PC-3 (cell line): ENCODE data around the gene ABLIM2. TPM values are rescaled to one million over a fixed set of nuclear protein-coding genes. Genes with fewer than 3 reads are reported as not detected.
"Not testable (repeated sequence)": the region's sequence is repeated elsewhere in the genome, so short reads cannot be mapped to it uniquely, and the experiment has no call there.

Experiments used
- ATAC-seq: fragments of 200-7000 bp; cut with Tn5 transposase; 2 replicates; pipeline ENCODE4 v1.9.1; 2020; ENCODE audit warnings: mild to moderate bottlenecking, moderate library complexity
- BruUV-seq: library from RNA; stranded (reverse); fragments of 400-500 nt; replicated peaks from 2 replicates; lab custom pipeline; 2021; lab: Mats Ljungman, UMichigan
- CTCF ChIA-PET: fragments of 300-600 bp; sonication (Branson Sonifier 250); formaldehyde crosslinking; loops from one replicate; lab custom pipeline; 2022; ENCODE audit warnings: antibody characterized with exemption; lab: Charles Lee
- POLR2A ChIA-PET: fragments of 300-600 bp; sonication (Branson Sonifier 250); formaldehyde crosslinking; loops from one replicate; lab custom pipeline; 2022; ENCODE audit warnings: antibody characterized with exemption; ENCODE audit not compliant: unreplicated experiment; lab: Charles Lee
- DNase-seq: peaks from one replicate; pipeline ENCODE4 v3.0.0-alpha.2; 2015
- H2AFZ ChIP-seq: fragments of 300-600 bp; sonication (generic); 2 replicates; pipeline ENCODE4 v1.6.0; 2016; ENCODE audit warnings: antibody characterized with exemption, low read length
- H3F3A ChIP-seq: fragments of 300-600 bp; sonication (generic); one replicate; pipeline ENCODE4 v1.6.0; 2017; ENCODE audit warnings: antibody characterized with exemption, low read length, control low read depth, mild to moderate bottlenecking; ENCODE audit not compliant: unreplicated experiment
- H3K27ac ChIP-seq: fragments of 300-600 bp; sonication (generic); 2 replicates; pipeline ENCODE4 v1.5.1; 2016; ENCODE audit warnings: mild to moderate bottlenecking, low read length
- H3K27me3 ChIP-seq: fragments of 300-600 bp; sonication (generic); 2 replicates; pipeline ENCODE4 v1.6.1; 2016; ENCODE audit warnings: low read length, mixed read lengths
- H3K36me3 ChIP-seq: fragments of 300-600 bp; sonication (generic); 2 replicates; pipeline ENCODE4 v1.6.1; 2016; ENCODE audit warnings: low read depth, mixed run types, low read length, mixed read lengths
- H3K4me1 ChIP-seq: fragments of 300-600 bp; sonication (generic); 2 replicates; pipeline ENCODE4 v1.5.1; 2016; ENCODE audit warnings: low read length; ENCODE audit not compliant: insufficient read depth
- H3K4me2 ChIP-seq: fragments of 300-600 bp; sonication (generic); 2 replicates; pipeline ENCODE4 v1.6.0; 2016; ENCODE audit warnings: low read length
- H3K4me3 ChIP-seq: fragments of 300-600 bp; sonication (generic); 2 replicates; pipeline ENCODE4 v1.5.1; 2016; ENCODE audit warnings: mild to moderate bottlenecking, low read length, mixed read lengths
- H3K79me2 ChIP-seq: fragments of 300-600 bp; sonication (generic); 2 replicates; pipeline ENCODE4 v1.6.1; 2017; ENCODE audit warnings: low read length, mixed read lengths
- H3K9ac ChIP-seq: fragments of 300-600 bp; sonication (generic); 2 replicates; pipeline ENCODE4 v1.6.0; 2016; ENCODE audit warnings: mild to moderate bottlenecking, low read length
- H3K9me2 ChIP-seq: fragments of 300-600 bp; sonication (generic); replicated peaks from 2 replicates; pipeline ENCODE4 v1.6.1; 2016; ENCODE audit warnings: mixed run types, low read length, mixed read lengths
- H3K9me3 ChIP-seq: fragments of 300-600 bp; sonication (generic); 2 replicates; pipeline ENCODE4 v1.6.1; 2016; ENCODE audit warnings: low read length, mixed read lengths
- H4K20me1 ChIP-seq: fragments of 300-600 bp; sonication (generic); 2 replicates; pipeline ENCODE4 v1.6.1; 2016; ENCODE audit warnings: low read length, mixed read lengths
- EZH2 ChIP-seq: fragments of 300-600 bp; sonication (generic); IDR thresholded peaks from one replicate; pipeline ENCODE4 v1.6.1; 2017; ENCODE audit warnings: antibody characterized with exemption, mild to moderate bottlenecking, low read length; ENCODE audit not compliant: unreplicated experiment
- EZH2phosphoT487 ChIP-seq: fragments of 300-600 bp; sonication (generic); IDR thresholded peaks from 2 replicates; pipeline ENCODE4 v1.6.1; 2018; ENCODE audit warnings: mild to moderate bottlenecking, antibody characterized with exemption, low read length, borderline replicate concordance
- intact Hi-C: fragments of 100-400 bp; cut with micrococcal nuclease; formaldehyde crosslinking; loops from 2 replicates; pipeline ENCODE4 v1.9.0; 2023
- total RNA-seq: library from RNA; depleted of rRNA; stranded (reverse); fragments of >200 nt; gene quantifications from 2 replicates; pipeline ENCODE4 v1.2.3, GENCODE V29; 2014
- TF ChIP-seq, protein P1 (sequence below): fragments of 300-600 bp; sonication (generic); conservative IDR thresholded peaks from 2 replicates; pipeline ENCODE4 v1.5.1; 2017; ENCODE audit warnings: antibody characterized with exemption, low read depth, mild to moderate bottlenecking, low read length

Gene ABLIM2
- total RNA-seq, 1 experiment from 2014 or later = 3.2 TPM

- Histone ChIP-seq H3K9me3 (no peaks in the 10 kb centered on the region), H3K27me3 (no peaks in the 10 kb centered on the region), H3K9ac (no peak overlapping the region), H3F3A (no peaks in the 10 kb centered on the region), H3K9me2 (no peaks in the 10 kb centered on the region), H3K27ac (no peak overlapping the region), H3K79me2 (peaks cover 100% of the 10 kb centered on the region), H4K20me1 (peaks cover 11% of the 10 kb centered on the region; the same call in 1 of the 2 replicates), H3K4me2 (no peak overlapping the region), H2AFZ (no peak overlapping the region), H3K4me1 (peaks cover 14% of the 10 kb centered on the region), H3K4me3 (no peak overlapping the region), H3K36me3 (no peaks in the 10 kb centered on the region; the same call in 1 of the 2 replicates)
- intact Hi-C loops = loop anchor here (5.0 kb wide), 1 partner anchor 35 kb away; no protein-coding TSS in a partner anchor
- no peak for ATAC-seq
- POLR2A ChIA-PET = no interaction called here
- CTCF ChIA-PET = no interaction called here
- TF ChIP-seq, protein P1, sequence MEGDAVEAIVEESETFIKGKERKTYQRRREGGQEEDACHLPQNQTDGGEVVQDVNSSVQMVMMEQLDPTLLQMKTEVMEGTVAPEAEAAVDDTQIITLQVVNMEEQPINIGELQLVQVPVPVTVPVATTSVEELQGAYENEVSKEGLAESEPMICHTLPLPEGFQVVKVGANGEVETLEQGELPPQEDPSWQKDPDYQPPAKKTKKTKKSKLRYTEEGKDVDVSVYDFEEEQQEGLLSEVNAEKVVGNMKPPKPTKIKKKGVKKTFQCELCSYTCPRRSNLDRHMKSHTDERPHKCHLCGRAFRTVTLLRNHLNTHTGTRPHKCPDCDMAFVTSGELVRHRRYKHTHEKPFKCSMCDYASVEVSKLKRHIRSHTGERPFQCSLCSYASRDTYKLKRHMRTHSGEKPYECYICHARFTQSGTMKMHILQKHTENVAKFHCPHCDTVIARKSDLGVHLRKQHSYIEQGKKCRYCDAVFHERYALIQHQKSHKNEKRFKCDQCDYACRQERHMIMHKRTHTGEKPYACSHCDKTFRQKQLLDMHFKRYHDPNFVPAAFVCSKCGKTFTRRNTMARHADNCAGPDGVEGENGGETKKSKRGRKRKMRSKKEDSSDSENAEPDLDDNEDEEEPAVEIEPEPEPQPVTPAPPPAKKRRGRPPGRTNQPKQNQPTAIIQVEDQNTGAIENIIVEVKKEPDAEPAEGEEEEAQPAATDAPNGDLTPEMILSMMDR = no peak
- no TSS peak for BruUV-seq
- no peak for DNase-seq
These were observed 236.1 kb downstream of the ABLIM2 start for GRCh38 chr4:7922466-7922865.

GRCh38 chr4:7918981-7919380, 239.6 kb downstream of the ABLIM2 start:
- POLR2A ChIA-PET = no interaction called here
- intact Hi-C loops = no loop called here
- H3K4me3 ChIP-seq = no peak overlapping the region
- no peaks in the 10 kb centered on the region; the same call in 1 of the 2 replicates for H3K36me3 ChIP-seq
- no peak overlapping the region for H3K9ac ChIP-seq
- no peak overlapping the region for H3K4me2 ChIP-seq
- H3K27me3 ChIP-seq = no peaks in the 10 kb centered on the region
- no peaks in the 10 kb centered on the region for H3K9me3 ChIP-seq
- H3K27ac ChIP-seq = no peak overlapping the region
- peaks cover 100% of the 10 kb centered on the region for H3K79me2 ChIP-seq
- TF ChIP-seq EZH2 (no peak), EZH2phosphoT487 (no peak)
- TF ChIP-seq, protein P1 = no peak
- no peaks in the 10 kb centered on the region for H3K9me2 ChIP-seq
- BruUV-seq = no TSS peak
- ATAC-seq = no peak
- DNase-seq = no peak
- H3F3A ChIP-seq = no peaks in the 10 kb centered on the region
- peaks cover 12% of the 10 kb centered on the region; the same call in 1 of the 2 replicates for H4K20me1 ChIP-seq
- peaks cover 8% of the 10 kb centered on the region for H3K4me1 ChIP-seq
- CTCF ChIA-PET = no interaction called here
- H2AFZ ChIP-seq = no peak overlapping the region

GRCh38 chr4:7918187-7918586, 240.4 kb downstream of the ABLIM2 start:
- intact Hi-C loops, H3K4me3 ChIP-seq, H3F3A ChIP-seq, POLR2A ChIA-PET, H3K9me2 ChIP-seq, DNase-seq, H3K4me1 ChIP-seq, H3K9ac ChIP-seq, CTCF ChIA-PET, H3K9me3 ChIP-seq, BruUV-seq, H3K27ac ChIP-seq, H2AFZ ChIP-seq, H3K36me3 ChIP-seq, ATAC-seq, H3K4me2 ChIP-seq, H3K27me3 ChIP-seq: not testable (repeated sequence)
- H4K20me1 ChIP-seq = peaks cover 15% of the 10 kb centered on the region; the same call in 1 of the 2 replicates
- H3K79me2 ChIP-seq = peaks cover 100% of the 10 kb centered on the region
